GM19395 (cell line): ENCODE data around the gene OR10A6.

ENCODE experiments used
- ATAC-seq: cut with Tn5 transposase; IDR thresholded peaks from one replicate; pipeline ENCODE4 v1.9.1; 2021; ENCODE audit warnings: mild to moderate bottlenecking, moderate library complexity; ENCODE audit not compliant: unreplicated experiment

OR10A6 gene

DNA sequence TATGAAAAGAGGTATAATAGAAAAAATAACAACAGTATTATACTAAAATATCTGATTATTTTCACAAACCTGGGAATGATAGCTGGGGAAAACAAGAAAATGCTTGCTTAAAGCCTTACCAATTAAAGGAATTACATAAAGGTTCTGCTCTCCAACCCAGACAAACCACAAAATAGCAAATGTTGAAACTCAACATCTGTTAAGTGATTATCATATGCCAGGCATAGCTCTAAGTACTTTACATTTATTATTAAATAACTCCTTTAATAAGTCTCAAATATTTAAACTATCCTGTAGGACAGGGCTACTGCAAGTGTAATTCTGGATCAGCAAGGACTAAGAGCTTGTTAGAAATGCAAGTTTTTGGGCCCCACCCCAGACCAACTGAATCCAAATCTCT is 20.1 kb downstream of the OR10A6 start:
- ATAC-seq, result no peak

DNA sequence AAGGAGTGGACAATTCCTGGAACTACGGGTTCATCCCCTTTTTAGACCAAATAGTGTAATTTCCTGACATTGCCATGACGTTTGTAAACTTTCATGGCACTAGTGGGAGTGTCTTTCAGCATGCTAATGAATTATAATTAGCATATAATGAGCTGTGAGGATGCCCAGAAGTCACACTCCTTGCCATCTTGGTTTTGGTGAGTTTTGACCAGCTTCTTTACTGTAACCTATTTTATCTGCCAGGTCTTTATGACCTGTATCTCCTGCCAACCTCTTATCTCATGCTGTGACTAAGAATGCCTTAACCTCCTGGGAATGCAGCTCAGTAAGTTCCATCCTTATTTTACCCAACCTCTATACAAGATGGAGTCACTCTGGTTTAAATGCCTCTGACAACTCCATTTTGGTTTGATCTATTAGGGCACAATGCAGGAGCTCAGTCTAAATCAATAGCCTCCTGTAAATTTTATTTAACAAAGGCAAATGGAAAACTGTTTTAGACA is 20.7 kb downstream of the OR10A6 start:
- ATAC-seq, result no peak

DNA sequence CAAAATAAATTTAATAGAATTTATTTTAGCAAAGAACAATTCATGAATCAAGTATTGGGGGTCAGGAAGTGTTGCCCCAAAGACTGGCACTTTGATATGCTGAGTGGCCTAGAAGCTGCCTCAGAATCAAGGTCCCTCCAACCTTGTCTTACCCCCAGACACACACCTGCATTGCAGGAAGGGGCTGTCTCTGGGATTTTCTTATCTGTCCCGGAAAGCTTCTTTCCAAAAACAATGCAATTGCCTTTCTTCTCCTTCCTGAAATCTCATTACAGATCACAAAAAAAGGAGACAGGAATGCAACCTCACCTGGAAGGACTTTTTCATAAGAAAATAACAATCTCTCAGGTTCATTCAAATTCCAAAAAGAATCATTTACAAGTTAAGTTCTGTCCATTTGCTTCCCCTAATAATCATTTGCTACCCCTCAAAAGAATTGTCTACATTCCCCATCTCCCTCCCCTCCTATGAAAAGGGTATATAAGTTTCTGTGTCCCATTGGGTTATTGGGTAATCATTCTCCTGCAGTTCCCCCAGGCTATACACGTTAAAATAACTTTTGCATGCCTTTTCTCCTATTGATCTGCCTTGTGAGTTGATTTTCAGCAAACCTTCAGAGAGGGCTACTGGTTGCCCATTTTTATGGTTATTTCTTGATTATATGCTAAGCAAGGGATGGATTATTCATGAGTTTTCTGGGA is 21.3 kb downstream of the OR10A6 start:
- ATAC-seq, result no peak

DNA sequence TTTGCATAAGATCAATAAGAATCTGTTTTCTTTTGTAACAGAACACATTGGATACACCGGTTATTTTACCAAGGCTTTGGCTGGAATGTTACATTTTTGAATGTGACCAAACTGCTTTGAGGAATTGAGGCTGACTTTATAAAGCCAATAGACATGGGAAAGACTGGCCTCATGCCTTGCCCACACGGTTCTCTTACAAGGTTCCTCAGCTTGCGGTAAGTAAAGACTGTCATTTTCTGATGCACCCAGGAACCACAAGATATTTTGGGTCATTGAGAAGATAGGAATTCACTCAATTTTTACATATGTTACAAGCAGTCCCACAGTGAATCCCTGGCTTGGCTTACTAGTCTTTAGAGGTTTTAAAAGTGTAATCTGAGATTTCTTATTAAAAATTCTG is 23.9 kb downstream of the OR10A6 start:
- no peak for ATAC-seq

DNA sequence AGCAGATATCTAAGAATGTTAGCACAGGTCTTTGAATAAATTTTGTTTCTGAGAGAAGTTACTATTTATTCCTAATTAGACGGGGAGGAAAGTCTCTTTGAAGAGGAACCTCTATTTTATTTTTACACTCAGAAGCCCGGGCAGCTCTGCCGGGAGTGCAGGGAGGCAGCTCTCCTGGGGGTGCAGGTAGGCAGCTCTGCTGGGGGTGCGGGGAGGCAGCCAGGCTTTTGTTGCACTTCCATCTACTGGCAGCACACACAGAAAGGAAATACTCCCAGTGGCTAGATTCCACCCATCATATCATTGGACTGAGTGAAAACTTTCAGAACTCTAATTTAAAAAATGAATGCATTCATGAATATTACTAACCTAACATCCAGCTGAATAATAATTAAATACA is 24.6 kb downstream of the OR10A6 start:
- ATAC-seq, result no peak

DNA sequence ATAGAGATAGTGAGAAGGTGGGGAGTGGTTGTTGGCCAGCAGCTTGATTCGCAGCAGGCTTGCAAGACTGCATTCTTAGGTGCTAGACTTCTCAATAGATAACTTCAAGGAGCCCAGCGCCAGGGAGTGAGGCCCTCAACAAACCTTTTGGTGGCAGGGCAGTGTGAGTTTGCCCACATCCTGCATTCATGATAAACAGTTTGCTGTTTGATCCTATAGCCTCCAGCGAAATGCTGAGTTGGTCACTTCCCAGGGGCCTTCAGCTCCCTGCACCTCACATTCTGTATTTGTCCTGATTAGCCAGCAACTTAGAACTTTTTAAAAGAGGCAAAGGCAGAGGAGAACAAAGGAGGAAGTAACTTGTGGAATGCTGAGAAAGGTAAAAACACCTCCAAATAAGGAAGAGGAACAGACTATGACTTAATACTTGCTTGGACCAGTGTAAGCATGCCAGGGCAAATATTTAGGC is 25.1 kb downstream of the OR10A6 start:
- no peak for ATAC-seq

DNA sequence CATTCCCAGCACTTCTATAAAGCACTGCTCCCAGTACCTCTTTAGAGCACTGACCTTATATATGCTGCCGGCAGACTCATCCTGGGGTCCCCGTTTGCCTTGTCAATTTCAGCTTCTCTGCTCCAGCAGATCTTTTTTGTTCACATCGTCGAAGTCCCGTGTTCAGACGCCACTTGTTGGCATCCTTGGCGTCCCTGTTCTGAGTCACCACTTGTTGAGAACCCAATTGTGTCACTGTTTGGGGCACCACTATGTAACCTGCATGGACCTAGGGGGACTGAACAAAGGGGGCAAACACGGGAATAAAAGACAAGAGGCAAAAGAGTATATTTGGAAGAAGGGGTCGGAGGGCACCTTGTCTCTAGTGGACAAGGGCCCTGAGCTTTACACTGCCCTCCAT is 25.5 kb downstream of the OR10A6 start:
- no peak for ATAC-seq

GRCh38 chr11:7904917-7905316 is 26.2 kb downstream of the OR10A6 start:
- no peak for ATAC-seq

GRCh38 chr11:7903940-7904339 is 27.1 kb downstream of the OR10A6 start:
- ATAC-seq, result no peak

DNA sequence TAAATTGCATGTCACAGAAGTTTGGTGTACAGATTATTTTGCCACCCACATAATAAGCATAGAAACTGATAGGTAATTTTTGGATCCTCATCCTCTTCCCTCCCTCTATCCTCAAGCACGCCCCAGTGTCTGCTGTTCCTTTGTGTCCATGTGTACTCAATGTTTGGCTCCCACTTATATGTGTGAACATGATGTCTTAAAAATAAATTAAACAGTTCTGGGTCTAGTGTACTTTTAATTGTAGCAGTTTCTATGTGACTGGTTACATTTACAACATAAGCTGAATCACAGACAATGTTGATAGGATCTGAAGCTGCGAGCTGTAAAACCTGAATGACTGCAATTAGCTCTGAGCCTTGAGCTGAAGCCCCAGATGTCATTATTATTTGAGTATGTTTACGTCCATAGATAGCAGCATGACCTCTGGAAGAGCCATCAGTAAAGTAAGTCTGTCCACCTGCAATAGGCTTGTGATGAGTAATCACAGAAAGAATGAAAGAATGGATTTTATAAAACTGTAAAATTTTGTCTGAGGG is 29.7 kb downstream of the OR10A6 start:
- ATAC-seq, result no peak

GRCh38 chr11:7900686-7901085 is 30.4 kb downstream of the OR10A6 start:
- ATAC-seq, result no peak

GRCh38 chr11:7899418-7899817 is 31.6 kb downstream of the OR10A6 start:
- ATAC-seq, result no peak

- no peak for ATAC-seq
Observed at GRCh38 chr11:7898666-7899283, 32.3 kb downstream of the OR10A6 start.

DNA sequence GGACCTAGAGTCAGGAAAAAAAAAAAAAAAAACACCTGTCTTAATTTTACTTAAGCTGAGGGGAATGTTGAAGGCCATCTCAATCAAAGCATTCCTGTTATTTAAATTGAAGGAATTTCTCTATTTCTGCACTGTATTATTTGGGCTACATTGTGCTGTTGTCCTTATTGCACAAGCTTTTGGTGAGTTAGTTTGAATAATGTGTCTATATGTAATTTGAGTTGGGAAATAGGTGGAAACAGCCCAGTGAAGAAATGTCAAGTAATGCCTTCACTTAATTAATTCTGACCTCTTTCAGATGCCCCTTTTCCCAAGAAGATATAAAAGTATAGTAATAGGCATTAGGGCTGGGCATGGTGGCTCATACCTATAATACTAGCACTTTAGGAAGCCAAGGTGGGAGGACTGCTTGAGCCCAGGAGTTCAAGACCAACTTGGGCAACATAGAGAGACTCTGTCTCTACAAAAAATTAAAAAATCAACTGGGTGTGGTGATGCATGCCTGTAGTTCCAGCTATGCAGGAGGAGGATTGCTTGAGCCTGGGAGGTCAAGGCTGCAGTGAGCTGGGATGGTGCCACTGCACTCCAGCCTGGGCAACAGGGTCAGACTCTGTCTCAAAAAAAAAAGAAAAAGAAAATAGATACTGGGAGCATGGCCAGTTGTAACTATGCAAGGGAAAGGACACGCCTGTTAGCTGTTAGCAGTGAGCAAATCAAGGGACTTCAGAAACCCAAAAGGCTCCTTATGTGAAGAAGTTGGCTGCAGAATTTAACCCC is 34.9 kb downstream of the OR10A6 start:
- ATAC-seq, result no peak

- ATAC-seq, result no peak
Observed at GRCh38 chr11:7894251-7894650, 36.8 kb downstream of the OR10A6 start.

GRCh38 chr11:7893796-7894195 is 37.3 kb downstream of the OR10A6 start:
- no peak for ATAC-seq

DNA sequence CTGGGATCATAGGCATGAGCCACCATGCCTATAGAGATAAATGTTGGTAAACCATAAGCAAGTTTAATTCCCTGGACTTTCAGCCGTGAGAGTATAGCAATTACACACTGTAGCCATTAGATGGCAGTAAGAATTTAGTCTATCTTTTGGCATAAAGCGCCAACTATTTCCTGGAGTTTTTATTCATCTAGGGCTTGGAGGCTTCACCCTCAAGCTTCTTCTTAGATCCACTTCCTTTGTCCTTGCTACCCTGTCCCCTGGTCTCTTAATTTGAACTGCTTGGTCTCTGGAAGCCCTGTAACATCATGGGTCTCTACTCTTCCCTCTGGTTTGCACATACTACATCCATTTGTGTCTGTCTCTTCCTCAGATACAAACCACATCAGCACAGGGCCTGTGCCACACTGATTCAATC is 38.2 kb downstream of the OR10A6 start:
- ATAC-seq, result peak; percentile 70

GRCh38 chr11:7892059-7892699 is 38.9 kb downstream of the OR10A6 start:
- ATAC-seq, result peak; percentile 62

DNA sequence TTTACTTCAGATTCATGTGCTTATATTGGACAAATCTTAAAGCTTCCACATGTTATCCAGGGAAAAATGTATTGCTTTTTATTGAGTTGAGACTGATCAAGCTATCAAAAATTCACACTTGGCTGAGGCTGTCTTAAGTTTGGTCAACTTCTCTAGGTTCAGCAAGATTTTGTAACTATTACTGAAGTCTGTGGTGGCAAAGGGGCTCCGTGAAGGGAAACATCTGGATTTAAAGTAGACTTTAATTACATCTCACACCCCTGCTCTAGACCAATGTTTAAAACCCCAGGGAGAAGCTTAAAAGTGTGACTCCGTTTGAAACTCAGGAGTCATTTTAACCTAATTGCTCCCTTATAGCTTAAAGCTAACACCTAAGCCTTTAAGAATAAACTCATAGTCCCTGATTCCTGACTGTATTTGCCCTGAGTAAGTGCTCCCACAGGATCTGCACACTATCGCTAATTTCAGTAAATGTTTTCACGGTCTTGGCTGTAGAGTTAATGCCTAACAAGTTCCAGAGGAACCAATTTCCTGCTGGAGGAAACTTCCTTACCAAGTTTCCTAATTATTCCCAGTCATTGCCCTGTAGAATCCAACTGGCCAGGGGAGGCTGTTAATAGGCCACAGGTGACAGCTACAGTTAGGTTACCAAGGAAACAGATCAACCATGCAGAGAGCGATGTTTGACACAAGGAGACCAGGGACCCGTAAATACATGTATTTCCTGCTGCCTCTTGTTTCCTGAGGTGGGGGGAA is 40.5 kb downstream of the OR10A6 start:
- no peak for ATAC-seq

- peak; percentile 65 for ATAC-seq
Observed at GRCh38 chr11:7889985-7890384, 41.1 kb downstream of the OR10A6 start.
